Liver (tissue), 9 donors: ENCODE measurements around the gene DMD. TPM values are rescaled to one million over a fixed set of nuclear protein-coding genes. Genes with fewer than 3 reads are reported as not detected.

Experiments
- DNase-seq: peaks from one replicate; pipeline ENCODE4 v3.0.0-alpha.2; 2017; ENCODE audit warnings: low spot score
- H3K27ac ChIP-seq, 2 donors: one replicate each; pipeline ENCODE4 v1.7.0; 2013; ENCODE audit warnings: inconsistent platforms in 2 of 2, low read length in 2 of 2, control low read depth in 1 of 2, low read depth in 1 of 2, mild to moderate bottlenecking in 1 of 2
- H3K27me3 ChIP-seq, 4 donors: one replicate each; pipeline versions ENCODE4 v1.6.1 to v1.7.0; 2013; ENCODE audit warnings: low read length in 3 of 4, inconsistent platforms in 1 of 4, mild to moderate bottlenecking in 1 of 4, moderate library complexity in 1 of 4; ENCODE audit not compliant: control insufficient read depth in 4 of 4, insufficient read depth in 4 of 4
- H3K36me3 ChIP-seq, 4 donors: one replicate each; pipeline versions ENCODE4 v1.6.1 to v1.7.0; 2013; ENCODE audit warnings: low read length in 3 of 4, mild to moderate bottlenecking in 3 of 4, low read depth in 1 of 4, moderate library complexity in 1 of 4; ENCODE audit not compliant: control insufficient read depth in 4 of 4, insufficient read depth in 3 of 4
- H3K4me1 ChIP-seq, 4 donors: one replicate each; pipeline versions ENCODE4 v1.6.1 to v1.7.0; 2013; ENCODE audit warnings: low read length in 3 of 4, mild to moderate bottlenecking in 3 of 4, moderate library complexity in 1 of 4; ENCODE audit not compliant: control insufficient read depth in 4 of 4, insufficient read depth in 4 of 4
- H3K4me3 ChIP-seq, 3 donors: one replicate each; pipeline versions ENCODE4 v1.6.1 to v1.7.0; 2013; ENCODE audit warnings: low read length in 3 of 3, control low read depth in 1 of 3, low read depth in 1 of 3, mild to moderate bottlenecking in 1 of 3
- H3K9ac ChIP-seq, 2 donors: one replicate each; pipeline ENCODE4 v1.7.0; 2013; ENCODE audit warnings: low read length in 2 of 2, mild to moderate bottlenecking in 2 of 2, moderate library complexity in 2 of 2, control low read depth in 1 of 2, low read depth in 1 of 2
- H3K9me3 ChIP-seq, 4 donors: one replicate each; pipeline versions ENCODE4 v1.6.1 to v1.7.0; 2013; ENCODE audit warnings: low read length in 3 of 4; ENCODE audit not compliant: control insufficient read depth in 4 of 4
- ATF3 ChIP-seq: IDR thresholded peaks from 2 replicates; pipeline ENCODE4 v1.6.1; 2016; ENCODE audit warnings: antibody characterized with exemption
- EGR1 ChIP-seq, 2 donors: IDR thresholded peaks; 2 replicates each; pipeline ENCODE4 v1.6.1; 2016 to 2018; ENCODE audit warnings: antibody characterized with exemption in 2 of 2, low read depth in 2 of 2
- FOXA2 ChIP-seq: IDR thresholded peaks from 2 replicates; pipeline ENCODE4 v1.6.1; 2016; ENCODE audit warnings: antibody characterized with exemption
- GABPA ChIP-seq, 2 donors: IDR thresholded peaks in 1 of 2; conservative IDR thresholded peaks in 1 of 2; 2 replicates each; pipeline ENCODE4 v1.6.1; 2016; ENCODE audit warnings: antibody characterized with exemption in 2 of 2, mild to moderate bottlenecking in 1 of 2, moderate library complexity in 1 of 2
- HNF4A ChIP-seq, 2 donors: conservative IDR thresholded peaks; 2 replicates each; pipeline ENCODE4 v1.6.1; 2016; ENCODE audit warnings: antibody characterized with exemption in 2 of 2, mild to moderate bottlenecking in 2 of 2
- HNF4G ChIP-seq: IDR thresholded peaks from 2 replicates; pipeline ENCODE4 v1.6.1; 2016; ENCODE audit warnings: antibody characterized with exemption
- JUND ChIP-seq, 2 donors: IDR thresholded peaks; 2 replicates each; pipeline ENCODE4 v1.6.1; 2016; ENCODE audit warnings: antibody characterized with exemption in 2 of 2
- MAX ChIP-seq: IDR thresholded peaks from 2 replicates; pipeline ENCODE4 v1.6.1; 2016; ENCODE audit warnings: antibody characterized with exemption
- NR2F2 ChIP-seq: IDR thresholded peaks from 2 replicates; pipeline ENCODE4 v1.6.1; 2016; ENCODE audit warnings: antibody characterized with exemption
- RAD21 ChIP-seq, 2 donors: IDR thresholded peaks; 2 replicates each; pipeline ENCODE4 v1.6.1; 2016; ENCODE audit warnings: antibody characterized with exemption in 2 of 2, mild to moderate bottlenecking in 2 of 2
- RXRA ChIP-seq, 2 donors: IDR thresholded peaks; 2 replicates each; pipeline ENCODE4 v1.6.1; 2017 to 2018; ENCODE audit warnings: antibody characterized with exemption in 2 of 2, mild to moderate bottlenecking in 1 of 2
- SP1 ChIP-seq: IDR thresholded peaks from 2 replicates; pipeline ENCODE4 v1.6.1; 2018; ENCODE audit warnings: antibody characterized with exemption, mild to moderate bottlenecking
- TAF1 ChIP-seq: conservative IDR thresholded peaks from 2 replicates; pipeline ENCODE4 v1.6.1; 2016; ENCODE audit warnings: antibody characterized with exemption, mild to moderate bottlenecking
- YY1 ChIP-seq: IDR thresholded peaks from 2 replicates; pipeline ENCODE4 v1.6.1; 2016; ENCODE audit warnings: antibody characterized with exemption, mild to moderate bottlenecking
- ZBTB33 ChIP-seq: IDR thresholded peaks from 2 replicates; pipeline ENCODE4 v1.6.1; 2016; ENCODE audit warnings: antibody characterized with exemption
- WGBS: extraction: QIAGEN DNeasy Blood & Tissue Kit; methylation state at CpG from one replicate; pipeline ENCODE4 v1.1.7; 2013; 5-methylcytosine and 5-hydroxymethylcytosine counted together
- polyA plus RNA-seq, 2 donors: library from polyadenylated mRNA; stranded (reverse) in 1 of 2; unstranded in 1 of 2; fragments of 200-250 nt in 1 of 2; fragments of >200 nt in 1 of 2; fragmentation: Nextera tagmentation in 1 of 2; extraction: Ambion mirVana in 1 of 2; gene quantifications; one replicate each; pipeline versions ENCODE4 v1.2.1 to v1.2.3, GENCODE V29; 2013 to 2015
- total RNA-seq, 2 donors: library from RNA; depleted of rRNA; stranded (reverse); fragments of >200 nt; gene quantifications; one replicate each; pipeline ENCODE4 v1.2.3, GENCODE V29; 2014
- TF ChIP-seq, protein P1 (sequence below): fragments of 150-350 bp; IDR thresholded peaks from 2 replicates; pipeline ENCODE4 v1.5.1; 2017; ENCODE audit warnings: improper control_type of control experiment, low read depth, low read length; ENCODE audit not compliant: missing input control
- donor health status: healthy.
- donor health status: healthy.
- donor health status: healthy.
- donor health status: healthy.
- donor health status: healthy.

Gene DMD
- total and polyA plus RNA-seq, 4 donors: 14.6 to 61.9 (median 23.9) TPM

DNA sequence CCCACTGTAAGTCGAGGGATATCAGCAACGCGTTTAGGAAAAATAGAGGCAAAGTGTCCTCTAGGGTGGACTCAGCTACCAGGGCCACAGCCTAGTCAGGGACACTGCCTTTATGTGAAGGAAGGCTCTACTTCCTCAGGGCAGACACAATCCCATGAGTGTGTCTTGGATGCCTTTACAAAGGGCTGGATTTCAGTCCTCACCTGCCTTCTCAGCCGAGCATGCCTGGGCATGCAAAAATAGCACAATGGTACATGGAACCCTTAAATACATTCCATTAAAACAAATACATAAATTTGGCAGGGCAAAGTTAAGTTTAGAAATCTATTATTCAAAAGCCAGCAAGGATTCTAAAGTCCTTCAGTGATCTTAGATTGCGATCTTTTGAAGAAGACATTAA, 51.1 kb downstream of the DMD start:
- H3K27ac ChIP-seq: no peak overlapping the region
- H3K9ac ChIP-seq: no peak overlapping the region
- H3K27me3 ChIP-seq: no peaks in the 10 kb centered on the region
- no peak for DNase-seq
- no peak overlapping the region for H3K4me3 ChIP-seq
- TF ChIP-seq FOXA2: no peak
- TF ChIP-seq EGR1 (IDR thresholded peaks at IDR 0.05; ENCODE audit: low read depth in 2 of 2): no peak
- no peak for TF ChIP-seq JUND (IDR thresholded peaks at IDR 0.05)
- TF ChIP-seq YY1: no peak
- no peak for TF ChIP-seq SP1
- no peaks in the 10 kb centered on the region for H3K9me3 ChIP-seq
- 84% methylated on average over 5 of the region's 5 CpGs for WGBS
- H3K4me1 ChIP-seq: no peaks in the 10 kb centered on the region
- no peaks in the 10 kb centered on the region for H3K36me3 ChIP-seq

GRCh38 chrX:33156152-33156726, 55.1 kb downstream of the DMD start:
- Histone ChIP-seq H3K9me3 (no peaks in the 10 kb centered on the region), H3K27ac (no peak overlapping the region), H3K27me3 (no peaks in the 10 kb centered on the region), H3K36me3 (no peaks in the 10 kb centered on the region), H3K9ac (no peak overlapping the region), H3K4me1 (no peaks in the 10 kb centered on the region), H3K4me3 (no peak overlapping the region)
- 76% methylated on average over 2 of the region's 2 CpGs for WGBS
- TF ChIP-seq FOXA2 (no peak), YY1 (no peak), RXRA (IDR thresholded peaks at IDR 0.05) (no peak), TAF1 (no peak), HNF4A (conservative IDR thresholded peaks at IDR 0.05) (no peak), SP1 (no peak), ZBTB33 (no peak), JUND (IDR thresholded peaks at IDR 0.05) (no peak)
- no peak for DNase-seq

GRCh38 chrX:33149580-33149979, 61.8 kb downstream of the DMD start:
- DNase-seq: no peak
- Histone ChIP-seq H3K9ac (no peak overlapping the region), H3K27ac (no peak overlapping the region), H3K36me3 (no peaks in the 10 kb centered on the region), H3K27me3 (no peaks in the 10 kb centered on the region), H3K4me3 (no peak overlapping the region), H3K4me1 (no peaks in the 10 kb centered on the region), H3K9me3 (no peaks in the 10 kb centered on the region)
- 67% methylated on average over 4 of the region's 4 CpGs for WGBS
- TF ChIP-seq YY1: no peak
- TF ChIP-seq SP1: no peak
- TF ChIP-seq RXRA (IDR thresholded peaks at IDR 0.05): no peak
- TF ChIP-seq RAD21 (IDR thresholded peaks at IDR 0.05): no peak
- no peak for TF ChIP-seq FOXA2
- TF ChIP-seq ATF3: no peak
- no peak for TF ChIP-seq JUND (IDR thresholded peaks at IDR 0.05)
- TF ChIP-seq, protein P1, sequence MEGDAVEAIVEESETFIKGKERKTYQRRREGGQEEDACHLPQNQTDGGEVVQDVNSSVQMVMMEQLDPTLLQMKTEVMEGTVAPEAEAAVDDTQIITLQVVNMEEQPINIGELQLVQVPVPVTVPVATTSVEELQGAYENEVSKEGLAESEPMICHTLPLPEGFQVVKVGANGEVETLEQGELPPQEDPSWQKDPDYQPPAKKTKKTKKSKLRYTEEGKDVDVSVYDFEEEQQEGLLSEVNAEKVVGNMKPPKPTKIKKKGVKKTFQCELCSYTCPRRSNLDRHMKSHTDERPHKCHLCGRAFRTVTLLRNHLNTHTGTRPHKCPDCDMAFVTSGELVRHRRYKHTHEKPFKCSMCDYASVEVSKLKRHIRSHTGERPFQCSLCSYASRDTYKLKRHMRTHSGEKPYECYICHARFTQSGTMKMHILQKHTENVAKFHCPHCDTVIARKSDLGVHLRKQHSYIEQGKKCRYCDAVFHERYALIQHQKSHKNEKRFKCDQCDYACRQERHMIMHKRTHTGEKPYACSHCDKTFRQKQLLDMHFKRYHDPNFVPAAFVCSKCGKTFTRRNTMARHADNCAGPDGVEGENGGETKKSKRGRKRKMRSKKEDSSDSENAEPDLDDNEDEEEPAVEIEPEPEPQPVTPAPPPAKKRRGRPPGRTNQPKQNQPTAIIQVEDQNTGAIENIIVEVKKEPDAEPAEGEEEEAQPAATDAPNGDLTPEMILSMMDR: no peak
- TF ChIP-seq HNF4G: no peak
- TF ChIP-seq ZBTB33: no peak
- TF ChIP-seq HNF4A (conservative IDR thresholded peaks at IDR 0.05): no peak
- TF ChIP-seq MAX: no peak
- no peak for TF ChIP-seq GABPA (IDR thresholded peaks at IDR 0.05 in 1 of 2, conservative IDR thresholded peaks at IDR 0.05 in 1 of 2)
- TF ChIP-seq EGR1 (IDR thresholded peaks at IDR 0.05; ENCODE audit: low read depth in 2 of 2): no peak
- no peak for TF ChIP-seq NR2F2
